Suppressor macrophage treated with lipopolysaccharide for 4 hours (primary cell): Measurements from ENCODE around the gene FAM89B.

ENCODE experiments used
- DNase-seq: peaks from one replicate; pipeline ENCODE4 v3.0.0-alpha.2; 2020

Gene FAM89B

GRCh38 chr11:65613091-65613928 lies 41.0 kb downstream of the FAM89B start:
- peak; percentile 26 for DNase-seq

DNA sequence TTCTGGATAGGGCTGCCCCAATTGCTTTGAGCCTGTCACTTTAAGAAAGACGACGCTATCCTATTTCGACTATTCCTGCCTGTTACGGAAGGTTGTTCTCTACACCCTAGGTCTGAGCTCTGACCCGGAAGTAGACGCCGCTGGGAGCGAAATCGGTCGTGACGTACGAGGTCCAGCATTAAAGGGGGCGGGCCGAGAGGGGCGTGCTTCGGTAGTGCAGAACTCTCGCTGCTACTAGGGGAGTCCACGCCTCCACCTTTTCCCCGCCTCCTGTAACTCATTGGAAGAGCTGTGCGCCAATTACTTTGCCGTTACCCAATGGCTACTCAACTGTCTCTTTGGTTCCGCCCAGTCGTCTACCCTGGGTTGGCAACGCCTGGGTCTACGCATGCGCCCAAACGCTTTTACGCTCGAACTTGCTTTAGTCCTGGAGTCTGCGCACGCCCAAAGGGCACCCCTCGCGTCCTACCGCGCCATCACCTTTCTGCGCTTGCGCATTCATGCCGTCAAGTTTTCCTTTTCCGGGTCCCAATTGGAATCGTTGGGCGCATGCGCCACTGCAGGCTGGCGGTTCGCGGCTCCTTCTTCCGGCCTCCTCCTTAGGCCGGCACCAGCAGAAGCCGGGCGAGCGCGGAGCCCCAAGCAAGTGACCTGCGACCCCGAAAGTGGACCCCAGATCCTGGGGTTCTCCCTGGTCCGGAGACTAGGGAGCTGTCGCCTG lies 43.1 kb downstream of the FAM89B start, which contains the start of gene PCNX3:
Gene PCNX3, plus strand, starts transcription at position 548 of the 721 bp plus-strand sequence. CDS start 536 bp downstream, outside the sequence.
- DNase-seq: peak; percentile 100

DNA sequence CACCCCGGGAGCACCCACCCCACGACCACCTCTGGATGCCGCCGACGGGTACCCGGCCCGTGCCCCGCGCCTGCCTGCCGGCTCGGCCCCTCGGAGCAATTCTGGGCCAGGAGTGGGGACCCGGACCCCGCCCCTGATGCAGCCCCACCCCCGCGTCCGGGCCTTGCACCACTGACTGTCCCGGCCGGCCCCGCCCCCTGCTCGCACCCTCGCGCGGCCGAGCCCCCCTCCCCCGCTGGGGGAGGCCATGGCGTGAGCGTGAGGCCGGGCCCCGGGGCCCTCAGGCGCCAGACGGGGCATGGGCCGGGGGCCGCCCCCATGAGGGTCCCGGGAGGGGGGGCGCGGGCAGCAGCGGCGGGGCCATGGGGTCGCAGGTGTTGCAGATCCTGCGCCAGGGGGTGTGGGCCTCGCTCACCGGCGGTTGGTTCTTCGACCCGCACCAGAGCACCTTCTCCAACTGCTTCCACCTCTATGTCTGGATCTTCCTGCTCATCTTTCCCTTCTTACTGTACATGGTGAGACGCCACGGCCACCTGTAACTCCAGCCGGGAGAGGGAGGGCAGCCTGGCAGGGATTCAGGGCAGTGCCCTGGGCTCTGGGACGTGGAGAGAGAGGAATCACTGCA lies 43.7 kb downstream of the FAM89B start:
- no peak for DNase-seq

- no peak for DNase-seq
These were observed 44.2 kb downstream of the FAM89B start for GRCh38 chr11:65616575-65617001.

- no peak for DNase-seq
These were observed 45.0 kb downstream of the FAM89B start for GRCh38 chr11:65617136-65617850.

DNA sequence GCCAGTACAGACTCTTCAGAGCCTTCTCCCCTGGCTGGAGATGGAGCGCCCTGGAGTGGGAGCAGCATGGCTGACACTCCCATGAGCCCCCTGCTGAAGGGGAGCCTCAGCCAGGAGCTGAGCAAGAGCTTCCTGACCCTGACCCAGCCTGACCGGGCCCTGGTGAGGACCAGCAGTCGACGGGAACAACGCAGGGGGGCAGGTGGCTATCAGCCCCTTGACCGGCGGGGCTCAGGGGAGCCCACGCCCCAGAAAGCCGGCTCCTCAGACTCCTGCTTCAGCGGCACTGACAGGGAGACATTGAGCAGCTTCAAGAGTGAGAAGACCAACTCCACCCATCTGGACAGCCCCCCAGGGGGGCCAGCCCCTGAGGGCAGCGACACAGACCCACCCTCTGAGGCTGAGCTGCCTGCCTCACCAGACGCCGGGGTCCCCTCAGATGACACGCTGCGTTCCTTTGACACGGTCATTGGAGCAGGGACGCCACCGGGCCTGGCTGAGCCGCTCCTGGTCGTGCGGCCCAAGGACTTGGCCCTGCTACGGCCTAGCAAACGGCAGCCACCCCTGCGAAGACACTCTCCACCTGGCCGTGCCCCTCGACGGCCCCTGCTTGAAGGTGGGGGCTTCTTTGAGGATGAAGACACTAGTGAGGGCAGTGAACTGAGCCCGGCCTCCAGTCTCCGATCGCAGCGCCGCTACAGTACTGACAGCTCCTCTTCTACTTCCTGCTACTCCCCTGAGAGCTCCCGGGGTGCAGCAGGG lies 45.8 kb downstream of the FAM89B start:
- no peak for DNase-seq

DNA sequence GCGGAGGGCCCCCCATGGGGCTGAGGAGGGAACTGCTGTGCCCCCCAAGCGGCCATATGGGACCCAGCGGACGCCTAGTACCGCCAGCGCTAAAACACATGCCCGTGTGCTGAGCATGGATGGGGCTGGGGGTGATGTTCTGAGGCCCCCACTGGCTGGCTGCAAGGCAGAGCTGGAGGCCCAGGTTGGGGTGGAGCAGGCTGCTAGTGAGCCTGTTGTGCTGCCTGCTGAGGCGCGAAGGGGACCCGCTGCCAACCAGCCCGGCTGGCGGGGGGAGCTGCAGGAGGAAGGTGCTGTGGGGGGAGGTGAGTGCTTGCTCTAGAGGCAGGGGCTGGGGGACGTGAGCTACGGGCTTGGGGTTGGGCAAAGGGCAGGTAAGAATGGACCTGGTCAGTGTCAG lies 46.4 kb downstream of the FAM89B start:
- no peak for DNase-seq

DNA sequence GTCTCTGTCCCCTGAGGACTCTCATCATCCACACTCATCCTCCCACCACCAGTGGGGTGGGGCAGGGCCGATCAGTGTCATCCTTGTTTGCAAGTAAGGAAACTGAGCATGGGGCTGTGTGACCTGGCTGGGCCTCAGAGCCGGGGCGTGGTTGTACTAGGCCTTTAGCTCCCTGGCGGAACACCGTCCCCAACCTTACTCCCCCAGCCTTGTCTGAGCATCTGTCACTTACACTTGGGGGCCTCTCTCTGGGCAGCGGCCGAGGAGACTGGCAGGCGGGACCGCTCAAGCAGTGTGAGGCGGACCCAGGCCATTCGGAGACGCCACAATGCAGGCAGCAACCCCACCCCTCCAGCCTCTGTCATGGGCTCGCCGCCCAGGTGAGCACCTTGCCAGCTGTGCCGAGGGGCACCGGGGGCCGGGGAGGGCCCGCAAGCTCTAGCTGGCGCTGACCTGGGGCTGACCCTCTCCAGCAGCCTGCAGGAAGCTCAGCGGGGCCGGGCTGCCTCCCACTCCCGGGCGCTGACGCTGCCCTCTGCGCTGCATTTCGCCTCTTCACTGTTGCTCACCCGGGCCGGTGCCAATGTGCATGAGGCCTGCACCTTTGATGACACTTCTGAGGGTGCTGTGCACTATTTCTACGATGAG lies 47.1 kb downstream of the FAM89B start:
- no peak for DNase-seq

GRCh38 chr11:65620666-65621065 lies 48.3 kb downstream of the FAM89B start:
- no peak for DNase-seq

- no peak for DNase-seq
These were observed 49.1 kb downstream of the FAM89B start for GRCh38 chr11:65621460-65621859.

GRCh38 chr11:65622011-65622410 lies 49.7 kb downstream of the FAM89B start:
- no peak for DNase-seq

- no peak for DNase-seq
These were observed 50.8 kb downstream of the FAM89B start for GRCh38 chr11:65623177-65623576.
